CD4-positive, alpha-beta T cell treated with Interleukin-1 beta for 1 hour (primary cell): ENCODE data around the gene SLC43A3.

Experiments used
- DNase-seq, 2 donors: peaks; one replicate each; pipeline ENCODE4 v3.0.0-alpha.2; 2020 to 2022

The SLC43A3 gene

GRCh38 chr11:57426439-57426928 lies 437 bp downstream of the SLC43A3 start:
- DNase-seq, result no peak

- no peak for DNase-seq
Observed at GRCh38 chr11:57425565-57426438, 1.1 kb downstream of the SLC43A3 start.

- DNase-seq, result peak; percentile 81 to 86
Observed at GRCh38 chr11:57424792-57425564, 1.9 kb downstream of the SLC43A3 start.

- DNase-seq, result no peak
Observed at GRCh38 chr11:57424137-57424791, 2.7 kb downstream of the SLC43A3 start.

GRCh38 chr11:57422669-57423068 lies 4.3 kb downstream of the SLC43A3 start:
- no peak for DNase-seq

- no peak for DNase-seq
Observed at GRCh38 chr11:57421805-57422204, 5.1 kb downstream of the SLC43A3 start.

GRCh38 chr11:57421066-57421465 lies 5.9 kb downstream of the SLC43A3 start:
- no peak for DNase-seq

GRCh38 chr11:57419146-57419545 lies 7.8 kb downstream of the SLC43A3 start:
- DNase-seq, result no peak

- no peak for DNase-seq
Observed at GRCh38 chr11:57418131-57418530, 8.8 kb downstream of the SLC43A3 start.

- no peak for DNase-seq
Observed at GRCh38 chr11:57417056-57417455, 9.9 kb downstream of the SLC43A3 start.

GRCh38 chr11:57416436-57416835 lies 10.5 kb downstream of the SLC43A3 start:
- no peak for DNase-seq

GRCh38 chr11:57414612-57415212 lies 12.2 kb downstream of the SLC43A3 start:
- no peak for DNase-seq

- DNase-seq, result no peak
Observed at GRCh38 chr11:57413681-57414080, 13.2 kb downstream of the SLC43A3 start.

- no peak for DNase-seq
Observed at GRCh38 chr11:57410287-57410686, 16.6 kb downstream of the SLC43A3 start.

- no peak for DNase-seq
Observed at GRCh38 chr11:57409321-57410100, 17.4 kb downstream of the SLC43A3 start.

GRCh38 chr11:57408771-57409170 lies 18.1 kb downstream of the SLC43A3 start:
- no peak for DNase-seq

GRCh38 chr11:57407941-57408475 lies 18.9 kb downstream of the SLC43A3 start:
- DNase-seq, result no peak

GRCh38 chr11:57407010-57407920 lies 19.7 kb downstream of the SLC43A3 start:
- no peak for DNase-seq

GRCh38 chr11:57406337-57406904 lies 20.5 kb downstream of the SLC43A3 start:
- peak in 1 of 2 donors; percentile 34 for DNase-seq

- DNase-seq, result no peak
Observed at GRCh38 chr11:57405271-57405860, 21.6 kb downstream of the SLC43A3 start.
